ENCODE data around the gene CHRNA9. TPM values are rescaled to one million over a fixed set of nuclear protein-coding genes. Genes with fewer than 3 reads are reported as not detected.

The CHRNA9 gene
- total RNA-seq, 1 donor from 2014 or later: 2.8 TPM

GRCh38 chr4:40295572-40295971 lies 39.6 kb upstream of the CHRNA9 start:
- Mint-ChIP-seq H3K4me3 (ENCODE audit: unreplicated experiment) (no peak overlapping the region), H3K9me3 (ENCODE audit: unreplicated experiment) (no peaks in the 10 kb centered on the region), H3K36me3 (ENCODE audit: low read depth, unreplicated experiment) (no peaks in the 10 kb centered on the region), H3K27me3 (ENCODE audit: low read depth, unreplicated experiment) (no peaks in the 10 kb centered on the region), H3K4me1 (ENCODE audit: low read depth, unreplicated experiment) (peaks cover 4% of the 10 kb centered on the region), H3K27ac (ENCODE audit: unreplicated experiment) (no peak overlapping the region)
- no peak for FAIRE-seq
- Histone ChIP-seq H3K79me2 (ENCODE audit: insufficient read depth, low read length) (no peaks in the 10 kb centered on the region), H3K27me3 (ENCODE audit: insufficient read depth, low read length) (no peaks in the 10 kb centered on the region), H3K9me3 (ENCODE audit: insufficient read depth, low read depth, low read length) (peaks cover 7% of the 10 kb centered on the region), H3K27ac (ENCODE audit: low read depth, low read length) (no peak overlapping the region), H2AFZ (ENCODE audit: low read depth, low read length) (no peak overlapping the region), H3K4me1 (ENCODE audit: insufficient read depth, low read length) (no peaks in the 10 kb centered on the region), H4K20me1 (ENCODE audit: insufficient read depth, low read length) (no peaks in the 10 kb centered on the region), H3K4me2 (ENCODE audit: low read length) (no peak overlapping the region), H3K4me3 (ENCODE audit: insufficient read depth, low read depth, low read length) (no peak overlapping the region), H3K36me3 (ENCODE audit: insufficient read depth, low read length) (no peaks in the 10 kb centered on the region), H3K9ac (ENCODE audit: low read length) (no peak overlapping the region)
- DNase-seq (ENCODE audit: low read depth): no peak
- TF ChIP-seq CTCF (IDR thresholded peaks at IDR 0.05; ENCODE audit: insufficient read depth, low read depth, low read length) (no peak), EZH2 (IDR thresholded peaks at IDR 0.05; ENCODE audit: insufficient read depth, low read length) (no peak)

- H2AFZ ChIP-seq (ENCODE audit: low read depth, low read length): no peak overlapping the region
- H3K27ac Mint-ChIP-seq (ENCODE audit: unreplicated experiment): no peak overlapping the region
- peaks cover 7% of the 10 kb centered on the region for H3K9me3 ChIP-seq (ENCODE audit: insufficient read depth, low read depth, low read length)
- H3K36me3 ChIP-seq (ENCODE audit: insufficient read depth, low read length): no peaks in the 10 kb centered on the region
- H3K9me3 Mint-ChIP-seq (ENCODE audit: unreplicated experiment): no peaks in the 10 kb centered on the region
- TF ChIP-seq CTCF (IDR thresholded peaks at IDR 0.05; ENCODE audit: insufficient read depth, low read depth, low read length): no peak
- TF ChIP-seq EZH2 (IDR thresholded peaks at IDR 0.05; ENCODE audit: insufficient read depth, low read length): no peak
- H3K27me3 ChIP-seq (ENCODE audit: insufficient read depth, low read length): no peaks in the 10 kb centered on the region
- H3K9ac ChIP-seq (ENCODE audit: low read length): no peak overlapping the region
- no peak overlapping the region for H3K27ac ChIP-seq (ENCODE audit: low read depth, low read length)
- no peaks in the 10 kb centered on the region for H3K4me1 Mint-ChIP-seq (ENCODE audit: low read depth, unreplicated experiment)
- peaks cover 3% of the 10 kb centered on the region for H3K36me3 Mint-ChIP-seq (ENCODE audit: low read depth, unreplicated experiment)
- no peak for FAIRE-seq
- no peak for DNase-seq (ENCODE audit: low read depth)
- H3K4me3 ChIP-seq (ENCODE audit: insufficient read depth, low read depth, low read length): no peak overlapping the region
- H3K79me2 ChIP-seq (ENCODE audit: insufficient read depth, low read length): no peaks in the 10 kb centered on the region
- H3K27me3 Mint-ChIP-seq (ENCODE audit: low read depth, unreplicated experiment): no peaks in the 10 kb centered on the region
- no peaks in the 10 kb centered on the region for H4K20me1 ChIP-seq (ENCODE audit: insufficient read depth, low read length)
- H3K4me2 ChIP-seq (ENCODE audit: low read length): no peak overlapping the region
- H3K4me1 ChIP-seq (ENCODE audit: insufficient read depth, low read length): no peaks in the 10 kb centered on the region
- H3K4me3 Mint-ChIP-seq (ENCODE audit: unreplicated experiment): no peak overlapping the region
Measured at GRCh38 chr4:40299126-40299525, 36.0 kb upstream of the CHRNA9 start.

GRCh38 chr4:40299811-40300292 lies 35.3 kb upstream of the CHRNA9 start:
- Histone ChIP-seq H3K9ac (ENCODE audit: low read length) (no peak overlapping the region), H3K4me1 (ENCODE audit: insufficient read depth, low read length) (no peaks in the 10 kb centered on the region), H4K20me1 (ENCODE audit: insufficient read depth, low read length) (no peaks in the 10 kb centered on the region), H3K9me3 (ENCODE audit: insufficient read depth, low read depth, low read length) (peaks cover 6% of the 10 kb centered on the region), H3K4me3 (ENCODE audit: insufficient read depth, low read depth, low read length) (no peak overlapping the region), H3K79me2 (ENCODE audit: insufficient read depth, low read length) (no peaks in the 10 kb centered on the region), H3K4me2 (ENCODE audit: low read length) (no peak overlapping the region), H3K27me3 (ENCODE audit: insufficient read depth, low read length) (no peaks in the 10 kb centered on the region), H2AFZ (ENCODE audit: low read depth, low read length) (no peak overlapping the region), H3K27ac (ENCODE audit: low read depth, low read length) (no peak overlapping the region), H3K36me3 (ENCODE audit: insufficient read depth, low read length) (no peaks in the 10 kb centered on the region)
- H3K36me3 Mint-ChIP-seq (ENCODE audit: low read depth, unreplicated experiment): peaks cover 3% of the 10 kb centered on the region
- no peaks in the 10 kb centered on the region for H3K4me1 Mint-ChIP-seq (ENCODE audit: low read depth, unreplicated experiment)
- peaks cover 2% of the 10 kb centered on the region for H3K27me3 Mint-ChIP-seq (ENCODE audit: low read depth, unreplicated experiment)
- no peak overlapping the region for H3K27ac Mint-ChIP-seq (ENCODE audit: unreplicated experiment)
- no peak overlapping the region for H3K4me3 Mint-ChIP-seq (ENCODE audit: unreplicated experiment)
- no peak for DNase-seq (ENCODE audit: low read depth)
- no peak for FAIRE-seq
- peaks cover 5% of the 10 kb centered on the region for H3K9me3 Mint-ChIP-seq (ENCODE audit: unreplicated experiment)
- TF ChIP-seq CTCF (IDR thresholded peaks at IDR 0.05; ENCODE audit: insufficient read depth, low read depth, low read length) (no peak), EZH2 (IDR thresholded peaks at IDR 0.05; ENCODE audit: insufficient read depth, low read length) (no peak)

Measured in astrocyte (in vitro differentiated cells and primary cell).